Stimulated activated CD4-positive, alpha-beta T cell treated with anti-CD3 and anti-CD28 coated beads, Interleukin-1b, Interleukin-23, amount 100 ng/mL, for 48 hours (primary cell): Measurements from ENCODE around the gene SUGCT.
"Not testable (repeated sequence)": the region's sequence is repeated elsewhere in the genome, so short reads cannot be mapped to it uniquely, and the experiment has no call there.

Experiments
- DNase-seq: peaks from one replicate; pipeline ENCODE4 v3.0.0-alpha.2; 2020

SUGCT gene

DNA sequence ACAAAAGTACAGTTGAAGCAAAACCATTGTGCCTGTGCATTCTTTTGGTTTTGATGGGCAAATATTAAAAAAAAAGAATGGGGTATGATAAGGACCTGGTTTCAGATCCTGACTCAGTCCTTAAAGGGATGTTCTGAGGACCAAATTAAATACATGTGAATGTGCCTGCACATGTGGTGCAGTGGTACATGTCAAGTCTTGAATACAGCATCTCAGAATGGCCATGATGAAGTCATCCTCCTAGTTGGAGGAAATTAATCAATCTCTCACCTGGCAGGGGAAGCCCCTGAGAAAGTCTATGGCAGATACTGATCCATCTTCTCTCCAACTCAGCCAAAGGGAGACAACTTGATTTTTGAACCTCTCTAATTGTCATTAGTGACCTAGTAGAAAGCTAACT, 207.0 kb downstream of the SUGCT start:
- no peak for DNase-seq

DNA sequence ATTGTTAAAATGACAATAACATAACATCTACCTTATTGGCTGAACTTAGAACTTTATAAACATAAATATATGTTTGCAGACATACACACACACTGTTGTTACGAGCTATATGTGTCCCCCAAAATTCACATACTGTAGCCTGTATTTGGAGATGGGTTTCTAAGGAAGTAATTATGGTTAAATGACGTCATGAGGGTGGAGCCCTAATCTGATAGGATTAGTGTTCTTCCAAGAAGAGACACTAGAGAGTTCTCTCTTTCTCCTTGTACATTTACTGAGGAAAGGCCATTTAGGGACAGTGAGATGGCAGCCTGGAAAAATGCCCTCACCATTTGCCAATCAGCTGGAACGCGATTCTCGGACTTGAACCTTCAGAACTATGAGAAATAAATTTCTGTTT, 211.7 kb downstream of the SUGCT start:
- DNase-seq = no peak

DNA sequence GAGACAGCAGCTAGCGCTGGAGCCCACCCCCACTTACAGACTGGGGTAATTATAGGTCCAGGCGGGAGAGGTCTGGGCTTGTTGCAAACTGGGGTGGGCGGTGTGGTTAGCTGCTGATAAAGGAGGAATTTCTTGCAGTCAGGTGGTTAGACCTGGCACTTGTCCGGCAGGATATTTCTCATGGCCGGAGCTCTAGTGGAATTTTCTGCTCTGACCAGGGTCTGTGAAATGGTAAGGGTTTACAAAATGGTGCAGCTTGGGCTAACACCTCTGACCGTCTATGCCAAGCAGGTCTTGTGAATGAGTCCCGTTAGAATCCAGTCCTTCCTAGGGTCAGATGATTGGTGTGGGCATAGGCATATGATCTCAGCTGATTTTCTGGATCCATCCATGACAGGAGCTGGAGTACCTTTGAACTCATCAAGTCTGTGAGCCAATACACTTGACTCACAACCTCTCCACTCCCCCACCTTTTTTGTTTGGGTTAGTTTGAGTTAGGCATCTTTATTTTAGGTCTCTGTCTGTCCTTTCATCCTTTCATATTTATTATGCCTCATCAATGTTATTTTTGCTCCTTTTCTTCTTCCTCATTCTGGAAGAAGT, 213.4 kb downstream of the SUGCT start:
- DNase-seq = no peak

DNA sequence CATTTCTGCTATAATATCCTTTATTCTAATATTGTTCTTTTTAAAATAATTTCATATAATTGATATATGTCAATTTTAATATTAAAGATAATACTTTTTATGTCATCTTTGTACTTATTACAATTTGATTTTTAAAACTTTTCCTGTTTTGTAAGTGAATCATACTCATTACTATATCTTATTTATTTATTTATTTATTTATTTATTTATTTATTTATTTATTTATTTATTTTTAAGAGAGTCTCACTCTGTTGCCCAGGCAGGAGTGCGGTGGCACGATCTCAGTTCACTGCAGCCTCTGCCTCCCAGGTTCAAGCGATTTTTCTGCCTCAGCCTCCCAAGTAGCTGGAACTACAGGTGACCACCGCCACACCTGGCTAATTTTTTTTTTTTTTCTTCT, 215.3 kb downstream of the SUGCT start:
- no peak for DNase-seq

DNA sequence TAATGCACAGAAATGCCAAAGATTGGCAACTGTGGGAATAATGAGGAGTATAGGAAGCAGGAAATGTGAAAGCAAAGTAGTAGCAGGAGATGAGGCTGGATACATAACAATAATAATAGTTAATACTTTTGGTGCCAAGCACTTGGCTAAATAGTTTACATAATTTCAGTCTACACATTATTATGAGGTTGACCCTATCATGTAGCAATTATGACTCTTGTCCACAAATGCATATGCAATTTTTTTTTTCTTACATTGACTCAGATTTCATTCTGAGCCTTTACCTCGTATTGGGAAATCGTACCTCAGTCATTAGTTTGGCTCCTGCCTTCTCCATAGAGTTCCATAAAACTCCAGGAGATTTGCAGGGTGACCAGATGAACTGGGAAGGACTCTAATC, 219.9 kb downstream of the SUGCT start:
- DNase-seq = no peak

DNA sequence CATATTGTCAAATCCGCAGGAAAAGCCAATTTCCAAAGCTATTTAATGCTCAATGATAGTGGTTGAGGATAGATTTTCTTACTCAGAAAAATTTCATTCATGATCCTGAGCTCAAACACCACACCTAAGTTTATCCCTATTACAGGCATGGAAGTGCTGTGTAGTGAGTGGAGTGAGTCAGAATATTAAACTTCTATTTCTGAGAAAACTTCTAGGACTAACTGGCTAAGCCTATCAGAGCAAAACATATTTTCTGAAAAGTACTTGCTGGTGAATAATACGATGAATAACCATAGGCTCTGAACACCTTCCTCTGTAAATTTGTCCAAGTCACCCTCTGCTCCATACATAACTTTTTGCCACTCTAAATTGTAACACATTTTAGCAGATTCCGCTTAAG, 221.5 kb downstream of the SUGCT start:
- no peak for DNase-seq

DNA sequence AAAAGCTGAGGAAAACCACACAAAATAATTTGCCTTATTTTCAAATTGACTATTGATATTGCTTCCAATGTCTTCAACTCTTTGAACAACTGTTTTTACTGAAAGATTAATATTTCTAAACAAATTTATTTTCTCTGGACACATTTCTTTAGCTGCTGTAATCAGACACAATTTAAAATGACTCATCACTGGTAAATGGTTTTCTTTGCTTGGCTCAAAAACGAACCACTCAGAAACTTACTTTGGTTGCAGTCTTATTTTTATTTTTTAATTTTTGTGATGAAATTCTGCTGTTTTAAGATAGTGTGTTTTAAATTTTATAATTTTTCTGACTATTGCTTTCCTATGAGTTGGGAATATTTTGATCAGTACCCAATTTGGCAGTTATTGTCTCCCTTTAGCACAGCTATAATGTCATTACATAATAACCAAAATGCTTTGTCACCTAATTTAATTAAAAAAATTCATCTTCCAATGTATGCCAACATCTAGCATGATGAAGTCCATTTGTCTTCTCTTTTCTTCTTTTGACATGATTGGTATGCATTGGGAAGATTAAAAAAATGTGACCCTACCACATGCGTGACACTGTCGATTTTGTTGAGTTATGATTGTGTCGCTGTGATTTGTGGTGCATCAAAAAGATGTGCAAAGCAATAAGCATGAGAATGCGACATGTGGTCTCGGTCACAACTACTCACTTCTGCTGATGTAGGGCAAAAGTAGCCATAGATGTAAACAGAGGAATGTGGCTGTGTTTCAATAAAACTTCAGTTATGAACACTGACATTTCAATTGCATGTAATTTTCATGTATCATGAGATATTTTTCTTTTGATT, 222.3 kb downstream of the SUGCT start:
- DNase-seq = no peak

- DNase-seq = no peak
These were observed 235.0 kb downstream of the SUGCT start for GRCh38 chr7:40369641-40370277.

GRCh38 chr7:40371806-40372440, 237.1 kb downstream of the SUGCT start:
- DNase-seq = no peak

DNA sequence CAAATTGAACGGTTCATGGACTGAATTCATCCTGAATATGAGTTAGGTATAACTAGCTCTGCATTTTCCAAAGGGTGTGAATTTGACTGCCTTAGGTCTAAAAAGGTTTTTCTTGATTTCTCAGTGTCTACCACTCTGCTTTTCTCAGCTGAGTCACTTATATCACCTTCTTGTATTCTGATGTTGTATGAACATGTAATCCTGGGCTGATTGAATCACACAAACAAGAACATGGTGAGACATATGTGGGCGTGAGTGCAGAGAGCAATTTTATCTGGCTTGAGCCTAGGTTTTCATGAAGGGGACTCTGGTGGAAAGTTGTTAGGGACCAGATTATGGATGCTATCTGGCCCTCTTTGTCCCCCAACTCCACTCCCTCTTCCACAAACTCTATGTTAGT, 239.8 kb downstream of the SUGCT start:
- DNase-seq = no peak

- no peak for DNase-seq
These were observed 245.3 kb downstream of the SUGCT start for GRCh38 chr7:40380111-40380510.

GRCh38 chr7:40382145-40382544, 247.3 kb downstream of the SUGCT start:
- no peak for DNase-seq

DNA sequence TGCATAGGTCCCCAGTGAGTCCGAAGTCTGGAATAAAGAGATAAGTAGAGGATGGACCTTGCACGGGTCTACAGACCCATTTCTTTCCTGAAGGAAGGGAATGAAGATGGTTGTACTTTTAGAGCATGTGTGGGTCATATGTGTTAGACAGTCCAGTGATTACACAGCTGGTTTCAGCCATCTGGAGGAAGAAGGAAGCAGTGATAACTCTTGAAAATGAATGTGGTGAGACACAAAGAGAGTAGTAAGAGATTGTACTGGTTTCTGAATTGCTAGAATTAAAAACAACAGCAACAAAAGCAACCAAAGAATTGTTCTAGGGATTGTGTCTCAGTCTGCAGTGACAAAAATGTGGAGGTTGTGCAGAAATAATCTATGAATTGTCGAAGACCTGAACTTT, 258.9 kb downstream of the SUGCT start:
- no peak for DNase-seq

DNA sequence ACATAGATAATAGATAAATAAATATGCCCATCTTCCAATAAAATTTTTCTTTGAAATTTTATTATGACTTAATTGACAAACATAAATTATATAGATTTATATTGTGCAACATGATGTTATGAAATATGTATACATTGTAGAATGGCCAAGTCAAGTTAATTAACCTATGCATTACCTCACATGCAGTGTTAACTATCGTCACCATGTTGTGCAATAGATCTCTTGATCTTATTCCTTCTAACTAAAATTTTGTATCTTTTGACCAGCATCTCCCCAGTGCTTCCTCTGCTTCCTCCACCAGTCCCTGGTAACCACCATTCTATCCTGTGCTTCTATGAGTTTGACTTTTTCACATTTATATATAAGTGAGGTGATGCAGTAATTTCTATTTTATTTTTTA, 259.6 kb downstream of the SUGCT start:
- no peak for DNase-seq

GRCh38 chr7:40400525-40400924, 265.7 kb downstream of the SUGCT start:
- no peak for DNase-seq

DNA sequence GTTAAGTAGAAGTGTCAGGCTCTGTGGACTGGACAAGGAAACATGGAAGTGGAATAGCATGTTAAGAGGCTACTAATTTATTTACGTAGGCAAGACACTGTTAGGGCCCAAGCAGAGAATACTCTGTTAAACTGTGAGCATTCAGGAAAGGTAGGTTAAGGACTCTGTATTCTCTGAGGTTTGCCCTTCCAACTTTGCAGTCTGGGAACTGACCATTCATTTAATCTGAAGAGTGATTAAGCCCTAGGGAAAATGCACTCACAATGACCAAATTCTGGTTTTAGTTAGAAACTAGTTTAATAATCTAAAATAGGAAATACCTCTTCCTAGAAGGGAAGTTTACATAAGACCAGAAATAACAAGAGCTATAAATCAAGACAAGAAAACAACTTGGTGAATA, 266.6 kb downstream of the SUGCT start:
- no peak for DNase-seq

DNA sequence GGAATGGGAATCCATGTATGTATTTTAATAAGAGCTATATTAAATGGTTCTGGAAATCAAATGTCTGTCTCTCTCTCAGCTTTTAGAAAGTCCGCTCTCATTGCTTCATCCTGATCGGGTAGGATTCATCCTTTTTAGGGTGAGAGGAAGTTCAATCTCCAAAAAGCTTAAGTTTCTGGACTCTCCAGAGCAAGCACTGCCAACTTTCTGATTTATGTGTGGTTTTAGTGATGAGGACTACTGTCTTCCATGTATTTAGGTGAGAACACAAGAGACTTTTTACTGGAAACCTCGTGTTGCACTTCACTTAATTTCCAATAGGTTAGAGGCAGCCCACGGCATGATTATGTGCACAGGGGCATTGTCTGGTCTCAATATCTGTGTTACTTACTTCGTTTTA, 267.9 kb downstream of the SUGCT start:
- no peak for DNase-seq

- DNase-seq = no peak
These were observed 269.1 kb downstream of the SUGCT start for GRCh38 chr7:40403703-40404476.

GRCh38 chr7:40405991-40406390, 271.2 kb downstream of the SUGCT start:
- DNase-seq = no peak

DNA sequence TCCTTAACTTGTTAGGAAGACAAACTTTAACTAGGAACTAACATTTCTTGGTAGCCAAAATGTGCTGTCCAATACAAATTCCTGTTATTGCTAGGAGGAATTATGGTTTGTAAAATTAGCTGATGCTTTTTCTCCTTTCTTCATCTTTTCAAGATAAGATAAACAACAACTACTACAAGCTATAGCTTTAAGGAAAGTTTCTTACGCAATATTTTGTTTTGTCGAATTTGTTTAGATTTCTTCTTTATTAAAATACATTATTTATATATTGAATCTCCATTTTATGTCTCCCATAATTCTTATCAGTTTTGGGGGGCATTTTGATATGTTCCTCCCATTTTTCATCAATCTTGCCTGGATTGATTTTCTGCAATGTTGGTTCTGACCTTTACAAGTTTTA, 277.5 kb downstream of the SUGCT start:
- no peak for DNase-seq

GRCh38 chr7:40414704-40415103, 279.9 kb downstream of the SUGCT start:
- not testable (repeated sequence) for DNase-seq

DNA sequence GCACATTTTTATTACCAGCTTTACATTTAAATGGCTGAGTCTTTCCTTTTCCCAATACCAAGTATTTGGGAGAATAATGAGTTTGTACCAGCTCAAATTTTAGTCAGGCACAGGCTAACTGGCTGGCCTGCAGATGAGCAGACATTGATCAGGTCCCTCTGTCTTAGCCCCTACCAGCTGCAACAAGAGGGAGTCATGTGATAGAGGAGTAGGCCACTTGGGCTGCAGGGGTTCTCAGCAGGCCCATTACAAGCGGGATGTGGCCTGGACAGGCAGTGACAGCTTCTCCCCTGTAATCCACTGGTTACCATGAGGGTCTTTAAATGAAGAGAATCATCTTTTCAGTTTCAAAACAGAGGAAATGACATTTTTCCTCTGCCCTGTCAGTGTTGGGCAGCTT, 283.6 kb downstream of the SUGCT start:
- no peak for DNase-seq

DNA sequence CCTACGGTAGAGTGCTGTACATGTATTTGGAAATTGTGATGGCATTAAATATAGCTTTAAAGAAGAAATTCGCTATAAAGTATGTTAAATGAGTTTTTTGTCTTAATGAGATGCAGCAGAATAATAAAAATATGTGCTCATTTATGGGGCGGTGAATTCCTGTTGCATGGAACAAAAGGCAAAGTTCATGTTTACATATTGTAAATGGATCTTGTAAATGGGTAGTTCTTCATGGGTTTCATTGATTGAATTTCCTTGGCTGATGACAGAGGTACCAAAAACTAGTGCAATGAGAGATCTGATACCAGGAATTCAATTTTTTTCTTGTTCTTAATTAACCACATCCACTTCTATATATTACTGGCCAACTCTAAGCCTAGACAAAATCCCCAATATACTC, 284.2 kb downstream of the SUGCT start:
- DNase-seq = no peak
